ENCODE measurements around the gene LDLR. TPM values are rescaled to one million over a fixed set of nuclear protein-coding genes. Genes with fewer than 3 reads are reported as not detected.

The LDLR gene
- total RNA-seq, 1 donor: 326 TPM

DNA sequence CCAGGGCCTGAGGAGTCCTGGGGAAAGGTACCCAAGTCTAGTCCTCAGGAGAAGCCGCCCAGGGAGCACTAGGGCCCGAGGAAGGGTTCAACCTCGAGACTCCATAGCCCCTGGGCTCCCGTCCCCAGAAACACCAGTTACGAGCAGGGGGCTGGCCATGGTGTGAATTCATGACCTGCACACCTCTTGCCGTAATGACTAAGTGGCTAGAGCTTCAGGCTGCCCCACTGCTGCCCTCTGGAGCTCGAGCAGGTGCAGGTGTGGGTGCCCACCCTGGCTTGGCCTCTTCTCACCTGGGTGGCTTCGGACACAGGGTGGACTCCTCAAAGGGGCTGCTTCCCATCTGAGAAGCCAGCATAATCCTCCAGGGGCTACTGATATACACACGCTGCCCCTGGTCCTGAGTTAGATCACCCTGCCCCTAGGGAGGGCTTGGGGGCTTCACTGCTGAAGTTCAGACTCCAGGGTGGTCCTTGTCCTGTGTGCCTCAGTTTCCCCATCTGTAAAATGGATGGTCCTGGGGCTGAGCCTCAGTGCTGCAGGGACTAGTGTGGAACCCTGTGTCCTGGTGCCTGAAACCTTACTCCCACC, 52.8 kb downstream of the LDLR start:
- H3K4me2 ChIP-seq (ENCODE audit: insufficient read depth, low read length): peak overlapping the region; percentile 20
- H3K79me2 ChIP-seq (ENCODE audit: insufficient read depth, low read length): no peaks in the 10 kb centered on the region
- peak; percentile 14 for DNase-seq (ENCODE audit: insufficient read length, low spot score, missing footprints)
- no peaks in the 10 kb centered on the region for H3K9me3 ChIP-seq (ENCODE audit: low read depth, low read length)
- H2AFZ ChIP-seq (ENCODE audit: low read length): no peak overlapping the region
- H3K4me1 ChIP-seq (ENCODE audit: insufficient read depth, low read length): peaks cover 45% of the 10 kb centered on the region
- peaks cover 10% of the 10 kb centered on the region for H3K36me3 ChIP-seq (ENCODE audit: insufficient read depth, low read length)
- no peaks in the 10 kb centered on the region for H4K20me1 ChIP-seq (ENCODE audit: insufficient read depth, low read length)
- H3K27me3 ChIP-seq (ENCODE audit: insufficient read depth, low read length): no peaks in the 10 kb centered on the region
- H3K27ac ChIP-seq (ENCODE audit: low read depth, low read length): peak overlapping the region; percentile 65
- TF ChIP-seq, protein P1, sequence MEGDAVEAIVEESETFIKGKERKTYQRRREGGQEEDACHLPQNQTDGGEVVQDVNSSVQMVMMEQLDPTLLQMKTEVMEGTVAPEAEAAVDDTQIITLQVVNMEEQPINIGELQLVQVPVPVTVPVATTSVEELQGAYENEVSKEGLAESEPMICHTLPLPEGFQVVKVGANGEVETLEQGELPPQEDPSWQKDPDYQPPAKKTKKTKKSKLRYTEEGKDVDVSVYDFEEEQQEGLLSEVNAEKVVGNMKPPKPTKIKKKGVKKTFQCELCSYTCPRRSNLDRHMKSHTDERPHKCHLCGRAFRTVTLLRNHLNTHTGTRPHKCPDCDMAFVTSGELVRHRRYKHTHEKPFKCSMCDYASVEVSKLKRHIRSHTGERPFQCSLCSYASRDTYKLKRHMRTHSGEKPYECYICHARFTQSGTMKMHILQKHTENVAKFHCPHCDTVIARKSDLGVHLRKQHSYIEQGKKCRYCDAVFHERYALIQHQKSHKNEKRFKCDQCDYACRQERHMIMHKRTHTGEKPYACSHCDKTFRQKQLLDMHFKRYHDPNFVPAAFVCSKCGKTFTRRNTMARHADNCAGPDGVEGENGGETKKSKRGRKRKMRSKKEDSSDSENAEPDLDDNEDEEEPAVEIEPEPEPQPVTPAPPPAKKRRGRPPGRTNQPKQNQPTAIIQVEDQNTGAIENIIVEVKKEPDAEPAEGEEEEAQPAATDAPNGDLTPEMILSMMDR (IDR thresholded peaks at IDR 0.05; ENCODE audit: extremely low read depth, low read depth, low read length): no peak
- peak overlapping the region; percentile 37 for H3K4me3 ChIP-seq (ENCODE audit: insufficient read depth, low read length)

DNA sequence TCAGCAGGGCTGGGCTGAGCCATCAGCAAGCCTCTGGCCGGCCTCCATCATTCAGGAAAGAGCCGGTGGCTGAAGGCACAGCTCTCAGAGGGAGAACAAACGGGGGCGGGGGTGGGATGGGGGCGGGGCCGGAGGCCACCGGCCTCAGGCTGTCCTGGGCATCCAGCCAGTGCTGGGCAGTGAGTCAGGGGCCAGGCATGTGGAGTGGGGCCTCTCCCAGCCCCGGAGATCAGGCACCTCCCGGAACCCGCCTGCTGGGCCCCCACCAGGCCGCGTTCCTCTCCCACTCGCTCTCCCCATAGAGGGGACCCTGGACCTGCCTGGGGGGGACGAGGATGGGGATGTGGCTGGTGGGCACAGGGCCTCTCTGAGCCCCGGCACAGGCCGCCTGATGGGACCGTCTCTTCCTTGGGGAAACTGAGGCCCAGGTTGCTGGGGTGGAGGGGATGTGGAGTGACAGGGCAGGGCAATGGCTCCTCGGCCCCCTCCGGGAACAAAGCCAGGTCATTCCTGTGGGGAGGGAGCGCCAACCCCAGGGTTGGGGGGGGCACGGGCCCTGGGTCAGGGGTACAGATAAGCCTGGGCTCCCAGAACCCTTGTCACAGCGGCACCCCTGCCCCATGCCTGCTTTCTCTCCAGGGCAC, 53.4 kb downstream of the LDLR start:
- no peaks in the 10 kb centered on the region for H3K79me2 ChIP-seq (ENCODE audit: insufficient read depth, low read length)
- H3K9me3 ChIP-seq (ENCODE audit: low read depth, low read length): no peaks in the 10 kb centered on the region
- H3K4me3 ChIP-seq (ENCODE audit: insufficient read depth, low read length): peak overlapping the region; percentile 44
- TF ChIP-seq, protein P1 (IDR thresholded peaks at IDR 0.05; ENCODE audit: extremely low read depth, low read depth, low read length): no peak
- no peaks in the 10 kb centered on the region for H3K27me3 ChIP-seq (ENCODE audit: insufficient read depth, low read length)
- peak; percentile 98 for DNase-seq (ENCODE audit: insufficient read length, low spot score, missing footprints)
- peak overlapping the region; percentile 93 for H3K27ac ChIP-seq (ENCODE audit: low read depth, low read length)
- no peaks in the 10 kb centered on the region for H4K20me1 ChIP-seq (ENCODE audit: insufficient read depth, low read length)
- H2AFZ ChIP-seq (ENCODE audit: low read length): peak overlapping the region; percentile 38
- peaks cover 10% of the 10 kb centered on the region for H3K36me3 ChIP-seq (ENCODE audit: insufficient read depth, low read length)
- peak overlapping the region; percentile 60 for H3K4me2 ChIP-seq (ENCODE audit: insufficient read depth, low read length)
- peaks cover 42% of the 10 kb centered on the region for H3K4me1 ChIP-seq (ENCODE audit: insufficient read depth, low read length)

DNA sequence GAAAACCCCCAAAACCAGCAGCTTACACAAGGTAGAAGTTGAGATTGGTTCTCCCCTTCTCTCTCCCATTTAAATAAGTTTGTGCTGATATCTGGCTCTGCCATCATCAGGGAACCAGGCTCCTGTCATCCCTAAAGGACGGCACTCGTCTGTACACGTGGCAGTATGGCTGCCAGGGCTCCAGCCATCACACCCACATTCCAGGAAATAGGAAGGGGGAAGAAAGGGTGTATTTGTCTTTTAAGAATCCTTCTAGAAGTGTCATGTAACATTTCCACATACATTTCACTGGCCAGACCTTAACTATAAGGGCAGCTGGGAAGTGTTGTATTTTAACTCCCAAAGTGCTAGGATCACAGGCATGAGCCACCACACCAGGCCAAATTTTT, 56.3 kb downstream of the LDLR start:
- H3K79me2 ChIP-seq (ENCODE audit: insufficient read depth, low read length): peaks cover 9% of the 10 kb centered on the region
- no peak overlapping the region for H3K27ac ChIP-seq (ENCODE audit: low read depth, low read length)
- DNase-seq (ENCODE audit: insufficient read length, low spot score, missing footprints): no peak

DNA sequence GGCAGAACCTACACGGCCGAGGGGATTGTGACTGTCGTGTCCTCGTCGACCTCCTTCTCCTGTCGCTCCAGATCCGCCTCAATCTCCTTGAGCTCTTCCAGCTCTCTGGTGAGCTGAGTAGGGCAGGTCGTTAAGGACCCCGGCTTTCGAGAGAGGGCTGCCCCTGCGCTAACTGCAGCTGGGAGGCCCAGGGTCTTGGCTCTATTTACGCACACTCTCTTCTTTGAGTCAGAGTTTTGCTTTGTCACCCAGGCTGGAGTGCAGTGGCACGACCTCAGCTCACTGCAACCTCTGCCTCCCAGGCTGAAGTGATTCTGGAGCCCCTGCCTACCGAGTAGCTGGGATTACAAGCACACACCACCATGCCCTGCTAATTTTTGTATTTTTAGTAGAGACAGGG, 58.7 kb downstream of the LDLR start:
- Histone ChIP-seq H3K9me3 (ENCODE audit: low read depth, low read length) (no peaks in the 10 kb centered on the region), H4K20me1 (ENCODE audit: insufficient read depth, low read length) (no peaks in the 10 kb centered on the region), H2AFZ (ENCODE audit: low read length) (no peak overlapping the region), H3K36me3 (ENCODE audit: insufficient read depth, low read length) (peaks cover 12% of the 10 kb centered on the region), H3K27me3 (ENCODE audit: insufficient read depth, low read length) (no peaks in the 10 kb centered on the region), H3K4me3 (ENCODE audit: insufficient read depth, low read length) (no peak overlapping the region), H3K4me2 (ENCODE audit: insufficient read depth, low read length) (no peak overlapping the region), H3K4me1 (ENCODE audit: insufficient read depth, low read length) (peaks cover 21% of the 10 kb centered on the region), H3K27ac (ENCODE audit: low read depth, low read length) (no peak overlapping the region), H3K79me2 (ENCODE audit: insufficient read depth, low read length) (peaks cover 21% of the 10 kb centered on the region)
- peak; percentile 5 for DNase-seq (ENCODE audit: insufficient read length, low spot score, missing footprints)
- TF ChIP-seq, protein P1 (IDR thresholded peaks at IDR 0.05; ENCODE audit: extremely low read depth, low read depth, low read length): no peak

More for the DNA sequence above, 56.3 kb downstream of the LDLR start:
- Histone ChIP-seq H4K20me1 (ENCODE audit: insufficient read depth, low read length) (no peaks in the 10 kb centered on the region), H3K4me1 (ENCODE audit: insufficient read depth, low read length) (peaks cover 21% of the 10 kb centered on the region), H3K9me3 (ENCODE audit: low read depth, low read length) (no peaks in the 10 kb centered on the region), H2AFZ (ENCODE audit: low read length) (no peak overlapping the region), H3K4me2 (ENCODE audit: insufficient read depth, low read length) (no peak overlapping the region), H3K27me3 (ENCODE audit: insufficient read depth, low read length) (no peaks in the 10 kb centered on the region), H3K4me3 (ENCODE audit: insufficient read depth, low read length) (no peak overlapping the region), H3K36me3 (ENCODE audit: insufficient read depth, low read length) (peaks cover 12% of the 10 kb centered on the region)
- TF ChIP-seq, protein P1 (IDR thresholded peaks at IDR 0.05; ENCODE audit: extremely low read depth, low read depth, low read length): no peak
